Colonic mucosa (tissue), 4 donors: ENCODE results near the gene CDC20B. TPM values are rescaled to one million over a fixed set of nuclear protein-coding genes. Genes with fewer than 3 reads are reported as not detected.

Experiments used
- DNase-seq: peaks from one replicate; pipeline ENCODE4 v3.0.0-alpha.2; 2020
- H3K27ac ChIP-seq: fragments of 200-600 bp; one replicate; pipeline ENCODE4 v1.8.0; 2021
- H3K27me3 ChIP-seq: fragments of 200-600 bp; one replicate; pipeline ENCODE4 v1.8.0; 2021
- H3K36me3 ChIP-seq: fragments of 200-600 bp; one replicate; pipeline ENCODE4 v1.8.0; 2021
- H3K4me1 ChIP-seq: fragments of 200-600 bp; one replicate; pipeline ENCODE4 v1.8.0; 2021; ENCODE audit warnings: mild to moderate bottlenecking
- H3K4me3 ChIP-seq: fragments of 200-600 bp; one replicate; pipeline ENCODE4 v1.8.0; 2021
- H3K9ac ChIP-seq, 2 donors: one replicate each; pipeline ENCODE4 v1.7.0; 2013; ENCODE audit warnings: control low read depth in 2 of 2, low read depth in 2 of 2, low read length in 2 of 2
- H3K9me3 ChIP-seq: fragments of 200-600 bp; one replicate; pipeline ENCODE4 v1.8.0; 2021
- CTCF ChIP-seq: fragments of 200-600 bp; IDR thresholded peaks from one replicate; pipeline ENCODE4 v1.8.0; 2022; ENCODE audit warnings: antibody characterized with exemption, mild to moderate bottlenecking
- intact Hi-C: fragments of 100-400 bp; cut with DNase I; formaldehyde crosslinking; loops from one replicate; pipeline ENCODE4 v1.14.1; 2022
- microRNA-seq: library from miRNA; unstranded; fragments of <30 nt; microRNA quantifications from one replicate; pipeline ENCODE4, GENCODE V29; 2019
- total RNA-seq, 2 donors: library from RNA; stranded (reverse); fragmentation: NEBNext Ultra II Directional in 1 of 2; extraction: Animal tissue kit (Norgen Biotek cat#: 25700) in 1 of 2; gene quantifications; one replicate each; pipeline ENCODE4 v1.2.1, GENCODE V29; 2021
- donor health status: healthy.
- donor health status: DM: no; HTN: no; CAD: no.
- donor health status: DM: no; HTN: no; CAD: no.

Gene CDC20B
- total RNA-seq, 2 donors from 2014 or later, result not detected

GRCh38 chr5:55063899-55064298 is 109.1 kb downstream of the CDC20B start:
- intact Hi-C loops, result no loop called here
- Histone ChIP-seq H3K27me3 (no peaks in the 10 kb centered on the region), H3K9me3 (no peaks in the 10 kb centered on the region), H3K4me3 (no peak overlapping the region), H3K27ac (no peak overlapping the region), H3K4me1 (no peaks in the 10 kb centered on the region), H3K36me3 (no peaks in the 10 kb centered on the region), H3K9ac (no peak overlapping the region)
- TF ChIP-seq CTCF, result no peak
- no peak for DNase-seq

GRCh38 chr5:55063220-55063863 is 109.6 kb downstream of the CDC20B start:
- intact Hi-C loops, result no loop called here
- no peaks in the 10 kb centered on the region for H3K27me3 ChIP-seq
- no peaks in the 10 kb centered on the region for H3K4me1 ChIP-seq
- no peak for DNase-seq
- TF ChIP-seq CTCF, result no peak
- H3K27ac ChIP-seq, result no peak overlapping the region
- no peak overlapping the region for H3K9ac ChIP-seq
- no peaks in the 10 kb centered on the region for H3K36me3 ChIP-seq
- H3K9me3 ChIP-seq, result no peaks in the 10 kb centered on the region
- no peak overlapping the region for H3K4me3 ChIP-seq

Small RNAs within 50 kb of the gene (microRNA-seq; reads per million reads assigned to microRNA genes)
- gene MIR449A, result 8.3 reads per million, percentile 12 among the genes with 10 or more reads in this experiment
- gene MIR449B, result not detected
- gene MIR449C, result 3.3 reads per million

Other genes starting within 250 kb of the CDC20B start
- gene ESM1, start 187.6 kb downstream of the CDC20B start, total RNA-seq, result under 1 TPM in 1 of 2 donors, not detected in 1; 0.29 TPM
- gene GZMK, start 148.9 kb downstream of the CDC20B start, total RNA-seq, result under 1 TPM; 0.32 to 0.40 TPM
- gene GZMA, start 70.5 kb downstream of the CDC20B start, total RNA-seq, result 1 to 10 TPM; 2.0 to 5.7 TPM
- gene GPX8, start 13.0 kb downstream of the CDC20B start, total RNA-seq, result 1 to 10 TPM; 7.1 TPM
- under 1 TPM; 0.13 to 0.22 TPM for gene MCIDAS, start 54.1 kb upstream of the CDC20B start, total RNA-seq
- gene CCNO, start 60.4 kb upstream of the CDC20B start, total RNA-seq, result 1 to 10 TPM; 2.5 to 2.6 TPM
- gene DHX29, start 134.5 kb upstream of the CDC20B start, total RNA-seq, result 10 to 100 TPM; 20.8 to 24.6 TPM
- gene MTREX, start 134.8 kb upstream of the CDC20B start, total RNA-seq, result 10 to 100 TPM; 53.7 to 69.0 TPM